ENCODE data around the gene FOXL1. TPM values are rescaled to one million over a fixed set of nuclear protein-coding genes. Genes with fewer than 3 reads are reported as not detected.

Gene FOXL1
- total RNA-seq, 2 experiments from 2014 or later: not detected

GRCh38 chr16:86628614-86629013, 50.3 kb downstream of the FOXL1 start:
- ATAC-seq: no peak
- peaks cover 8% of the 10 kb centered on the region for H3K27me3 Mint-ChIP-seq
- no peak overlapping the region for H3K27ac Mint-ChIP-seq
- no peak for TF ChIP-seq CTCF (IDR thresholded peaks at IDR 0.05)
- no peaks in the 10 kb centered on the region for H3K36me3 Mint-ChIP-seq (ENCODE audit: low read depth)
- H3K4me3 Mint-ChIP-seq: no peak overlapping the region
- H3K9me3 Mint-ChIP-seq: no peaks in the 10 kb centered on the region
- no peaks in the 10 kb centered on the region for H3K4me1 Mint-ChIP-seq (ENCODE audit: low read depth)
- POLR2A ChIA-PET: no interaction called here
- CTCF ChIA-PET: interaction anchor here (1.0 kb wide), 1 partner anchor 8 kb away, joined by 3 read pairs; no protein-coding TSS in a partner anchor
- DNase-seq: no peak
- intact Hi-C loops (cut with micrococcal nuclease): no loop called here

- H3K27me3 Mint-ChIP-seq: peaks cover 9% of the 10 kb centered on the region
- H3K36me3 Mint-ChIP-seq (ENCODE audit: low read depth): no peaks in the 10 kb centered on the region
- H3K27ac Mint-ChIP-seq: no peak overlapping the region
- CTCF ChIA-PET: no interaction called here
- no peak for TF ChIP-seq CTCF (IDR thresholded peaks at IDR 0.05)
- H3K9me3 Mint-ChIP-seq: no peaks in the 10 kb centered on the region
- no peaks in the 10 kb centered on the region for H3K4me1 Mint-ChIP-seq (ENCODE audit: low read depth)
- intact Hi-C loops (cut with micrococcal nuclease): no loop called here
- no peak overlapping the region for H3K4me3 Mint-ChIP-seq
- ATAC-seq (no peak), DNase-seq (no peak)
- POLR2A ChIA-PET: no interaction called here
Measured at GRCh38 chr16:86630471-86630870, 52.1 kb downstream of the FOXL1 start.

GRCh38 chr16:86631444-86631843, 53.1 kb downstream of the FOXL1 start:
- no peak for DNase-seq
- H3K9me3 Mint-ChIP-seq: no peaks in the 10 kb centered on the region
- H3K27ac Mint-ChIP-seq: no peak overlapping the region
- no peak for ATAC-seq
- no peak overlapping the region for H3K4me3 Mint-ChIP-seq
- H3K4me1 Mint-ChIP-seq (ENCODE audit: low read depth): no peaks in the 10 kb centered on the region
- TF ChIP-seq CTCF (IDR thresholded peaks at IDR 0.05): no peak
- intact Hi-C loops (cut with micrococcal nuclease): no loop called here
- no peaks in the 10 kb centered on the region for H3K36me3 Mint-ChIP-seq (ENCODE audit: low read depth)
- ChIA-PET CTCF (no interaction called here), POLR2A (no interaction called here)
- peaks cover 9% of the 10 kb centered on the region for H3K27me3 Mint-ChIP-seq

Other genes starting within 250 kb of the FOXL1 start
- gene FOXF1, start 68.0 kb upstream of the FOXL1 start, total RNA-seq: not detected
- 10 to 100 TPM; 19.3 to 22.3 TPM for gene MTHFSD, start 23.3 kb upstream of the FOXL1 start, total RNA-seq
- not detected for gene FOXC2, start 11.7 kb upstream of the FOXL1 start, total RNA-seq